ENCODE measurements around the gene SLC17A7. TPM values are rescaled to one million over a fixed set of nuclear protein-coding genes. Genes with fewer than 3 reads are reported as not detected.

The SLC17A7 gene
- total and polyA plus RNA-seq, 9 of the 15 experiments (the other 6 are each of a cell fraction or from before 2014, with no cell fraction given), result 1.1 to 15.7 (median 2.4) TPM

GRCh38 chr19:49453013-49453756, 11.9 kb upstream of the SLC17A7 start, which contains the start of gene ALDH16A1 (continued):
- TF ChIP-seq TEAD1 (CRISPR knock-in tag; IDR thresholded peaks at IDR 0.05) (peak in 1 of 2 experiments; percentile 79; a peak in 1 of 4 replicates), ZNF24 (IDR thresholded peaks at IDR 0.05) (no peak; the same call in 1 of the 2 replicates), MYC (IDR thresholded peaks at IDR 0.05; ENCODE audit: low read depth, low read length) (peak; percentile 67; the same call in 1 of the 2 replicates), MYC (CRISPR knock-in tag; IDR thresholded peaks at IDR 0.05; ENCODE audit: borderline replicate concordance, low read depth) (no peak), MNT (conservative IDR thresholded peaks at IDR 0.05) (peak in 1 of 2 experiments; percentile 74; a peak in 3 of 4 replicates), GABPB1 (CRISPR knock-in tag; IDR thresholded peaks at IDR 0.05) (peak; percentile 1; the same call in 1 of the 2 replicates), RCOR1 (IDR thresholded peaks at IDR 0.05; ENCODE audit: borderline replicate concordance in 1 of 2, low read depth in 2 of 2, low read length in 2 of 2) (no peak), FOXM1 (IDR thresholded peaks at IDR 0.05; ENCODE audit: low read depth) (no peak), FOXM1 (CRISPR knock-in tag; IDR thresholded peaks at IDR 0.05; ENCODE audit: low read depth) (no peak), TBL1XR1 (IDR thresholded peaks at IDR 0.05; ENCODE audit: low read length in 2 of 2) (no peak), POU5F1 (IDR thresholded peaks at IDR 0.05; ENCODE audit: borderline replicate concordance, low read depth, low read length, partially characterized antibody) (no peak), POLR2AphosphoS5 (IDR thresholded peaks at IDR 0.05; ENCODE audit: control insufficient read depth, insufficient read depth, low read depth, low read length) (peak; percentile 98), ASH1L (IDR thresholded peaks at IDR 0.05; ENCODE audit: borderline replicate concordance, low read depth, partially characterized antibody) (no peak), SPI1 (IDR thresholded peaks at IDR 0.05; ENCODE audit: borderline replicate concordance, low read depth, low read length) (peak; percentile 21; the same call in 1 of the 2 replicates), ZNF175 (CRISPR knock-in tag; IDR thresholded peaks at IDR 0.05; ENCODE audit: low read depth) (no peak), TRIM28 (IDR thresholded peaks at IDR 0.05) (0 out of 2 replicates have a peak, but pooled peaks have one; percentile 17), POLR3G (IDR thresholded peaks at IDR 0.05; ENCODE audit: extremely low read depth, insufficient read length, insufficient replicate concordance) (no peak), ZBTB11 (CRISPR knock-in tag; IDR thresholded peaks at IDR 0.05) (peak in 1 of 3 experiments; percentile 74; a peak in 2 of 6 replicates), TAF7 (tag; IDR thresholded peaks at IDR 0.05) (peak; percentile 91), SMAD4 (CRISPR knock-in tag; conservative IDR thresholded peaks at IDR 0.05) (no peak), GTF2E2 (tag; IDR thresholded peaks at IDR 0.05) (peak; percentile 93), NFXL1 (CRISPR knock-in tag; IDR thresholded peaks at IDR 0.05) (no peak)
